GM19193 (cell line): Measurements from ENCODE around the gene SLC35C1.

Experiments used
- POLR2A ChIP-seq: IDR thresholded peaks from 4 replicates; pipeline ENCODE4 v1.6.1; 2011; ENCODE audit not compliant: insufficient read depth, insufficient read length; ENCODE audit errors: extremely low read depth

The SLC35C1 gene

DNA sequence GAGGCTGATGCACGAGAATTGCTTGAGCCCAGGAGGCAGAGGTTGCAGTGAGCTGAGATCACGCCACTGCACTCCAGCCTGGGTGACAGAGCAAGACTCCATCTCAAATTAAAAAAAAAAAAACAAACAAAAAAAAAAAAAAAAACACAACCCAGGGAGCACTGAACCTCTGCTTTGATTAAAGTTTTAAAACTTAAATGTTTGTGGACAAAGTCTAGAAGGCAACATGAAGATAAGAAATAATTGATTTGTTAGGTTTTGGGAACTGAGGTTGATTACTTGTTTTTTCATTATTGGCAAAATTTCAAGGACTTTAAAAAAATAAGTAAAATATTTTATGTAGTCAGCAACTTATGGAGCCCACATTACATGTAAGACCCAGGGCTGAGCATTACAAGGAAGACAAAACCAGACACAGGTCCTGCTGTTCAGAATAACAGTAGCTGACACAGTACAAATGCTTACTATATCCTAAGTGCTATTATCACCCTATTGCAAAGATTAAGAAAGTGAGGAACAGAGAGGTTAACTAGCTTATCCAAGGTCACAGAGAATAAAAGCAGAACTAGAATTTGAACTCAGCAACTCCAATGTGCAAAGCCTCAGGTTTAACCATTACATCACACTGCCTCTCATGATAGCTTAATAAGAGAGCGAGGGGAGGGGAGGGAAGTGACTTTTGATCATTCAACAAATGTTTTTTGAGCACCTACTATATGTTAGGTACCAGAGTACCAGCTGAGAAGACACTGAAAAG lies 40.1 kb downstream of the SLC35C1 start:
- no peak for TF ChIP-seq POLR2A

DNA sequence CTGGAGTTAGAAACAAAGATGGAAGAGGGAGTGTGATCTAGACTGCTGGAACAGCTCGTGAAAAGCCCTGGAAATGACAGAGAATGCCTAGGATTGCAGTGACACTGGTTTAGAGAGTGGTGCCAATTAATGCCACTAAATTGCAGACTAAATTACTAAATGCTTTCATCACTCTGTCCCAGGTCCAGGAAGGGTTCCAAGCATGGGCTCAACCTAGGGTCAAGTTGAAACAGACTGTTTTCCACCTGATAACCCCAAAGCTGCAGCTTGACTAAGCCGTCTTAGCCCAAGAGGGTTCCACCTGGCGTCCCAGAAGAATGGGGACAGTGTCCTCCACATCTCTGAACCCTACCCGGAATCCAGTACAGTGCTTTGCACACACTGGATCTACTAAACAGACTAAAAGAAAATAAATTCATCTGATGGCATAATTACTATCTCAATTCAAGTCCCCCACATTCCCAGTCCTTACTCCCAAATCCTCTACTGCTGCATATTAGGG lies 41.3 kb downstream of the SLC35C1 start:
- TF ChIP-seq POLR2A = no peak

DNA sequence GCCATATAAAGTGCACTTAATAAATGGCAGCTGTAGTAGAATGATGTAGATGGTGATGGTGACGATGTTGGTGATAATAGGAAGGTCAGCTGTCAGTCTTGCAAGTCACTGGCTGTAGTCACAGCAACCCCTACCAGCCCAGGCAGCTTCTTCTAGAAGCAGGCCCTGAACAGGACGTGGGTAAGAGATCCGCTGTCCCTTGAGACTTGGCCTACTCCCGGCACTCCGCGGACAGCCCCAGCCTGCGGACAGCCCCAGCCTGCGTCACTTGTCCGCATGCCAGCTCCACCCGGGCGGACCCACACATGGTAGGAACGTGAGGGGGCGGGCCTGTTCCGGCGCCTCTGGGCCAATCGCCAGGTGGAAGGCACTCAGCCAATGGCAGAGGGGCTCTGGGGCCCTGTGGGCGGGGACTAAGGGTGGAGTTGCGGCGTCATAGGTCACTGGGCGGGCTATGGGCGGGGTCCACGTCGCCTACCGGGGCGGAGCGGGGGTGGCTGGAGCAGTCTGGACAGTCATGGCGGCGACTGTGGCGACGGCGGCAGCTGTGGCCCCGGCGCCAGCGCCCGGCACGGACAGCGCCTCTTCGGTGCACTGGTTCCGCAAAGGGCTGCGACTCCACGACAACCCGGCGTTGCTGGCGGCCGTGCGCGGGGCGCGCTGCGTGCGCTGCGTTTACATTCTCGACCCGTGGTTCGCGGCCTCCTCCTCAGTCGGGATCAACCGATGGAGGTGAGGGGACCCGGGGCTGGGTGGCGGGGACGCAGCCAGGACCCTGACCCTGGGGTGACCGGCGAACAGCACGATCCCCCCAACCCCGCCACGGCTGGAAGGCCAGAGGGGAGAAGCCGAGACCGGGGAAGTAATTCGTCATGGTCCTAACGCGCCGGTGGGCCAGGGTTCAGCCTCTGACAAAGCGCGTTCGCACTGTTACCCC lies 42.3 kb downstream of the SLC35C1 start, which contains the start of gene CRY2:
TSS of gene CRY2 (plus strand) at position 502 of the 937 bp plus-strand sequence. CDS start at position 518, 16 bp downstream.
- peak; percentile 96 for TF ChIP-seq POLR2A

- TF ChIP-seq POLR2A = no peak
Measured at GRCh38 chr11:45847911-45848316, 43.0 kb downstream of the SLC35C1 start.

DNA sequence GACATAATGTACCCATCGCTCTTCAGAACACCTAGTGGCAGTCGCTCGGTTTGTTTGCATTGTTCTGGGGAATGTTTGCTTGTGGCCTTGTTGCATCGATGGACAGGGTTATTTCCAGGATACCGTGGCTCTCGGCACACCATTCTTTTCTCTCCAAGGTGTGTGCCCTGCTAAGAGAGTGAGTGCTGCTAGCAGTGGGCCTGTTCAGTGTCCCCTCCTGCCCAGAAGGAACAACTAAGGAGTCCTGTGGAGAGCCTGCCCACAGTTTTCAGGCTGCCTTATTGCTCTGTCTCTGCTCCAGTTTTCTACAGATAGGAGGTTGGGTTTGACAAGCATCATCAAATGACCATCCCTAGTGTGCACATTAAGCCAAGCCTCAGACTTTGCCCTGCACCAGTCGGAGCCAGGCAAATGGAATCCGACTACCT lies 43.7 kb downstream of the SLC35C1 start:
- TF ChIP-seq POLR2A = no peak

GRCh38 chr11:45850446-45850845 lies 45.5 kb downstream of the SLC35C1 start:
- no peak for TF ChIP-seq POLR2A

DNA sequence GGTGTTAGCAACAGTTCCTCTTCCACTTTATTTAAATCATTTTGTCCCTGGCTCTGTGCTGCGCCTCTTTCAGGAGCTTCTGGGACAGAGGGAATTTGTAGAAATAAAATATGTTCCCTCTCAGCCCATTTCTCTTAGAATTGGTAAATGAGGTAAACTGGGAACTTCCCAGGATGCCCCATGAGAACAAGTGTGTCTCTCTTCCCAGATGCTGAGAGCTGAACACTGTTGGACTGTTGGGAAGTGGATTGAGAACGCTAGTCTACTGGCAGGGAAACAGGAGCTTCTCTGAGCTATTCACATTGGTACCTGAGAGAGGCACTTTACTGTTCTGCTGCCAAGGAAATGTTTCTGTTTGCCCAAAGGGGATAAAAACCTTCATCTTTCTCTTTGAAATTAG lies 46.3 kb downstream of the SLC35C1 start:
- TF ChIP-seq POLR2A = no peak

GRCh38 chr11:45852018-45852711 lies 47.2 kb downstream of the SLC35C1 start:
- no peak for TF ChIP-seq POLR2A

DNA sequence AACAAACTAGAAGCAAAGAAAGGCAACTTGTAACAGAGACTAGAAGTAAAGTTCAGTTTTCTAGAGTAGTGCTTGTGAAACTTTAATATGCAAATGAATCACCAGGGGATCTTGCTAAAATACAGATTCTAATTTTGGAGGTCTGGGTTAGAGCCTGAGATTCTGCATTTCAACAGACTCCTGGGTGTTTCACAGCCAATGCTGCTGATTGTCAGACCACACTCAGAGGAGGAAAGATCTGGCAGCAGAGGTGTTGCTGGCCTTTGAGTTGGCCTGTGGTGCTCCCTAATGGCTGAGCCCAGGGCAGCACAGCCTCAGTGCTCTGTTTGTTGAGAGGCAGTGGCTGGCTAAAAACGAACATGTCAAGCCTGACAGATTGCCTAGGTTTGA lies 47.8 kb downstream of the SLC35C1 start:
- no peak for TF ChIP-seq POLR2A

GRCh38 chr11:45853332-45854219 lies 48.6 kb downstream of the SLC35C1 start:
- no peak for TF ChIP-seq POLR2A

DNA sequence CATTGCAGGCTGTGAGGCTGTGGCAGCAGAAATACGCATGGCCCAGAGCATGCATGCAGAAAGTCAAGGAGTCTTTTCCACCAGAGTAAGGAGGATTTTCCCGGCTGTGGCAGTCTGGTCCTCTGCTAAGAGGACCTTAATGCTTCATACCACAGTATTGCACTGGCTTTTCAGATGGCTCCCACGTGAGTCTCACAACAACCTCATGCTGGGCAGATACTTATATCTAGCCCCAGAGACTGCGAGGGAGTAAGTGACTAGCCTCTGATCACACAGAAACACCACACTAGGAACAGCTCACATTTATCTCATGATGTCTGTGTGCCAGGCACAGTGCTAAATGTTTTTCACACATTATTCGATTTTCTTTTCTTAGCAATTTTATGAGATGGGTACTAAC lies 50.4 kb downstream of the SLC35C1 start:
- TF ChIP-seq POLR2A = no peak

DNA sequence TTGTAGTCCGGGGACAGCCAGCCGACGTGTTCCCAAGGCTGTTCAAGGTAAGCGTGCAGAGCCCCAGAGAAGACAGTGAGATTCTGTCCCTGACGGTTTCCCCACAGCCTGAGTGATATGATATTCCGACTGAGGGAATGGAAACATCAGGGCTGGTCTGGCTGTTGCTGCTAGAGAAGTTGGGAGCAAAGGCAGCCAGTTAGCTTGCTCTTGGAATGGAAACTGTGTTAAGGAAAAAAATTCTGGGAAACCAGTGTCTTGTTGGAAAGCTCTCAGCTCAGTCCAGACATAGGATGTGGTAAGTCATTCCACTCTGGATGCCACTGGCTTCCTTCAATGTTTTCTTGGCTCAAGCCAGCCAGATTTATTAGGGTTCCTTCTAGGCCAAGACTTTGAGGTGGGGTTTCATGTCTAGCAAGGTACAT lies 51.1 kb downstream of the SLC35C1 start:
- no peak for TF ChIP-seq POLR2A

DNA sequence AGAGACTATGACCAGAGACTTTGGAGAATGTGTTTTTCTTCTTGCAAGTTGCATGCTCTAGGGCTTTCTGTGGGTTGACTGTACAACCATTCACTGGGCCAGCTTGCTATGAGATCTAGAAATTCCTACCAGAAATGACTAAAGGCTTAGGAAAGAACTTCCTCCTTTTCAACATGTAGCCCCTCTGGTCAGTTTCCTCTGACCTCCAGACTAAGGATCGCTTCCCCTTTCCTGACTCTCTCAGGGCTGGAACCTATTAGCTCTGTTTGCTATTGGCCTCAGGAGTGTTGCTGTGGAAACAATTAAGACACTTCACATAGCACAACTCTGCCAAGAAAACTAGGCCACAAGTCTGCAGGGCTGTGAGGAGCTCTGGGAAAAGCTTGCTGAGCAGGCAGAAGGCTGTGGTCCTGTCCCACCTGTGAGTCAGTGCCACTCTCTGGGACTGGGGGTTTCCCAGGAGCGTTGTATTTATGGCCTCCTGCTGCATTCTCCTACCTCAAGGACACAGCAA lies 53.1 kb downstream of the SLC35C1 start:
- TF ChIP-seq POLR2A = no peak
